NCI-H2081 (cell line): Measurements from ENCODE around the gene TECTA.
"Not testable (repeated sequence)": the region's sequence is repeated elsewhere in the genome, so short reads cannot be mapped to it uniquely, and the experiment has no call there.

Source experiments
- DNase-seq, 2 experiments: peaks; one replicate each; lab custom pipeline; 2025; lab: John Stamatoyannopoulos, UW

The TECTA gene

DNA sequence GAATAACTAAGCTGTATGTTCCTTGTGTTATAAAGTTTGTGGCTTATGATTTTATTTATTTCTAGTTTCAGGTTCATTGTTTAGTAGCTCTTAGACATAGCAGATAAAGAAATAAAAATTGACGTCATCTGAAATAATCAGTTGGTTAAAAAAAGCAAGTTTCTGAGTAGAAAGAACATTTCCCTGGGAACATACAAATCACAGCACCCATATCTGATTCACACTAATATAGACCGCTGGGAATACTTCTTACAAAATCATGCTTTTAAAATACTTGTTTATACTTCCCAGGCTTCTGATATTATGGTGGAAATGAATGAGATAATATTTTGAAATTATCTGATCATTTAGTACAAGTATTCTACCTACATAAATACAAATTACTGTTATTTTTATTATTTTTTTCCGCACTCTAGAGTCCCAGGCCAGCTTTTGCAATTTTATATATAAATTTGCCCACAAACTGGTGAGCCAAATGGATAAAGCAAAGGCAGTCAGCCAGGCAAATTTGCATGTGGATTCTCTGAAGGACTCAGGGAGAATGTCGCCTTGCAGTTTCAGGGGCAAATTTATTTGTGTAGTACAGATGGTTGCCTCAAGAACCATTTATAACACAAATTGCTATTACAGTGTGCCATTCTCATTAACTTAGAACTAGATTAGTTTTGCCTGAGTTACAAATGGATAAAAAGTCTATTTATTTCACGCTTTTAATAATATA is 128.6 kb downstream of the TECTA start:
- no peak for DNase-seq

- no peak for DNase-seq
Measured at GRCh38 chr11:121231576-121232278, 130.7 kb downstream of the TECTA start.

GRCh38 chr11:121235057-121235456 is 134.0 kb downstream of the TECTA start:
- no peak for DNase-seq

DNA sequence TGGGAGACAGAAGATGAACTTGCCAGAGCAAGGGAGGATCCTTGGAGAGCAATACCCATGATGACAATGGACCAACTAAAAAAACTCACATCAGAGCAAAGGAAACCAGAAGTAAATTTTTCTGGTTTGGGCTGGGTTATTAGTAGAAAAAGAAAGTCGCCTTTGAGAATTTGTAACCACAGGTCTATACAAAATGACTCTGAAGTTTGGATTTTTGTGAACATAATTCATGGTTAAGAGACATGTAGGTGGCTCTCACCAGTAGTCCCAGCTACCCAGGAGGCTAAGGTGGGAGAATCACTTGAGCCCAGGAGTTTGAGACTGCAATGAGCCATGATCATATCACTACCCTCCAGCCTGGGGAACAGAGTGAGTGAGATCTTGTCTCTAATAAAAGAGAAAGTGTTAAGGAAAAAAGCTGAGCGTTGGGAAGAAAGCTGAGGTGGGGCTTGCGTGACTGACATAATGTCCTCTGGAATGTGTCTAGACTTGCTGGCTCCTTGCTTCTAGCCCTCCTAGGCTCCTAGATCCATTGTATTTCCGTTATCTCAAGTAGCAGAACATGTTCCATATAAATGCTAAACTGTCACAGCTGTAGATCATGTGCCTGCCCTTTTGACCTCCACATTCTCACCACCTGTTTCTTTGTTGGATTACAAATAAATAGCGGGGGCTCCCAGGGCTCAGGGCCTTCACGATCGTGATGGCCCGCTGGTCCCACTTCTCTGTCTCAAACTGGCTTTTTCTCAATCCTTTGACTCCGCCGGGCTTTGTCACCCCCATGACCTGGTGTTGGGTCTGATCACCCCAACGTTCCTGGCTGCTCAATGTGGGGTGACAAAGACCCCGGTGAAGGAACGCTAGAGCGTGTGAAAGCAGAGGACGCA is 135.3 kb downstream of the TECTA start:
- no peak for DNase-seq

- DNase-seq: not testable (repeated sequence)
Measured at GRCh38 chr11:121237247-121237646, 136.2 kb downstream of the TECTA start.

- peak in 1 of 2 experiments; percentile 18 for DNase-seq
Measured at GRCh38 chr11:121237686-121238658, 136.9 kb downstream of the TECTA start.

GRCh38 chr11:121238956-121239355 is 137.9 kb downstream of the TECTA start:
- DNase-seq: no peak

GRCh38 chr11:121240001-121240400 is 139.0 kb downstream of the TECTA start:
- DNase-seq: not testable (repeated sequence)

DNA sequence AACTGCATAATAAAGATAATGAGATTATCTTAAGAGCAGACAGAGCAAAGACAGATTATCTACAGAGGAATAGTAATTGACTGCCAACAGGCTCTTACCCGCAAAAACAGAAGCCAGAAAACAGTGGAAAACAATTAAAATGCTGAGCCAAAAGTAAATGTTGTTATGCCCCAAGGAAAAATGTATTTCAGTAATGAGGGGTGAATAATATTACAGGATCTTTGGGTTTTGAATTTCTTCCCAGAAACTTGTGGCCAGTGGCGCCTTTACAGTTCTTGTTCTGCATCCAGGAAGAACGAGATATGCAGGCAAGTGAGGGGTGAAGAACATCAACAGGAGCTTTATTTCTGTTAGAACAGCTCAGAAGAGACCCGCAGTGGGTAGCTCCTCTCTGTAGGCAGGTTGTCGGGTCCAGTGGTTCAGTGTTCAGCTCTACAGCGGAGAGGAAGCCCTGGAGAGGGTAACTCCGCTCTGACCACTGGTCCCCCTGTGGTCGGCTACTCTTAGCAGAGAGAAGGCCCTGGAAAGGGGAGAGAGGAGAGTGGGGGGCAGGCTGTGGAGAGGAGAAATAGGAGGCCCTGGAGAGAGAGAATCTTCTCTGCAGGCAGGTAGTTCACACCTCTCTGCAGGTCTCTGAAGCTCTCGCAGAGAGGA is 139.7 kb downstream of the TECTA start:
- no peak for DNase-seq
